ENCODE data around the gene ZNF600.
A peak's percentile ranks its signal among the peaks of the same experiment; 100 is the strongest.
"Not testable (repeated sequence)": the region's sequence is repeated elsewhere in the genome, so short reads cannot be mapped to it uniquely, and the experiment has no call there.

The ZNF600 gene

GRCh38 chr19:52741371-52741770, 45.2 kb downstream of the ZNF600 start:
- DNase-seq: not testable (repeated sequence)

GRCh38 chr19:52739576-52739975, 47.0 kb downstream of the ZNF600 start:
- no peak for DNase-seq

- DNase-seq: no peak
Measured at GRCh38 chr19:52735734-52736133, 50.9 kb downstream of the ZNF600 start.

- peak; percentile 85 to 87 for DNase-seq
Measured at GRCh38 chr19:52734893-52735661, 51.5 kb downstream of the ZNF600 start, which contains the start of gene ZNF611. ZNF611 (minus strand) TSS chr19:52735044; CDS start chr19:52715894, 19,150 bp downstream.

GRCh38 chr19:52734331-52734892, 52.2 kb downstream of the ZNF600 start:
- DNase-seq: peak in 1 of 2 experiments; percentile 63

GRCh38 chr19:52726051-52726450, 60.5 kb downstream of the ZNF600 start:
- not testable (repeated sequence) for DNase-seq

GRCh38 chr19:52725528-52725961, 61.0 kb downstream of the ZNF600 start:
- DNase-seq: no peak

GRCh38 chr19:52724701-52725514, 61.7 kb downstream of the ZNF600 start:
- DNase-seq: no peak

GRCh38 chr19:52723907-52724598, 62.5 kb downstream of the ZNF600 start:
- not testable (repeated sequence) for DNase-seq

- no peak for DNase-seq
Measured at GRCh38 chr19:52722062-52723003, 64.3 kb downstream of the ZNF600 start.

GRCh38 chr19:52720541-52720940, 66.0 kb downstream of the ZNF600 start:
- DNase-seq: not testable (repeated sequence)

- DNase-seq: no peak
Measured at GRCh38 chr19:52716522-52716921, 70.1 kb downstream of the ZNF600 start.

GRCh38 chr19:52715902-52716301, 70.7 kb downstream of the ZNF600 start:
- not testable (repeated sequence) for DNase-seq

- DNase-seq: not testable (repeated sequence)
Measured at GRCh38 chr19:52715330-52715729, 71.3 kb downstream of the ZNF600 start.
